Astrocyte of the spinal cord (primary cell): ENCODE measurements around the gene SMPX.

ENCODE experiments used
- DNase-seq: peaks from one replicate; pipeline ENCODE4 v3.0.0; 2011; ENCODE audit warnings: low read depth, low spot score
- H3K4me3 ChIP-seq: 2 replicates; pipeline ENCODE4 v1.5.1; 2011; ENCODE audit warnings: low read depth, mild to moderate bottlenecking, low read length, moderate library complexity
- CTCF ChIP-seq: IDR thresholded peaks from 2 replicates; pipeline ENCODE4 v1.5.1; 2012; ENCODE audit warnings: low read depth, mild to moderate bottlenecking, low read length, inconsistent platforms
- in situ Hi-C: cut with HindIII; loops from 2 replicates; pipeline ENCODE4 v1.10.0; 2017; ENCODE audit warnings: low sequenced_read_pairs

Gene SMPX

GRCh38 chrX:21733705-21734104 is 24.2 kb downstream of the SMPX start:
- in situ Hi-C loops, result no loop called here
- no peak for TF ChIP-seq CTCF
- no peak for DNase-seq
- no peak overlapping the region for H3K4me3 ChIP-seq

GRCh38 chrX:21730026-21730425 is 27.9 kb downstream of the SMPX start:
- no peak for DNase-seq
- H3K4me3 ChIP-seq, result no peak overlapping the region
- TF ChIP-seq CTCF, result no peak
- in situ Hi-C loops, result no loop called here

GRCh38 chrX:21728276-21728968 is 29.5 kb downstream of the SMPX start:
- in situ Hi-C loops, result no loop called here
- no peak for TF ChIP-seq CTCF
- H3K4me3 ChIP-seq, result no peak overlapping the region
- DNase-seq, result no peak

- H3K4me3 ChIP-seq, result no peak overlapping the region
- DNase-seq, result no peak
- no peak for TF ChIP-seq CTCF
- in situ Hi-C loops, result no loop called here
Measured at GRCh38 chrX:21725916-21726315, 32.0 kb downstream of the SMPX start.

- in situ Hi-C loops, result no loop called here
- DNase-seq, result peak; percentile 33
- TF ChIP-seq CTCF, result peak; percentile 40
- H3K4me3 ChIP-seq, result no peak overlapping the region
Measured at GRCh38 chrX:21725496-21725895, 32.4 kb downstream of the SMPX start.

- DNase-seq, result no peak
- TF ChIP-seq CTCF, result no peak
- in situ Hi-C loops, result no loop called here
- no peak overlapping the region for H3K4me3 ChIP-seq
Measured at GRCh38 chrX:21723814-21724213, 34.1 kb downstream of the SMPX start.

- H3K4me3 ChIP-seq, result no peak overlapping the region
- DNase-seq, result no peak
- TF ChIP-seq CTCF, result no peak
- in situ Hi-C loops, result no loop called here
Measured at GRCh38 chrX:21723084-21723483, 34.8 kb downstream of the SMPX start.
